Coronary artery (tissue), 2 donors: ENCODE data around the gene OXSR1.
"Not testable (repeated sequence)": the region's sequence is repeated elsewhere in the genome, so short reads cannot be mapped to it uniquely, and the experiment has no call there.

Source experiments
- DNase-seq: peaks from one replicate; pipeline ENCODE4 v3.0.0-alpha.2; 2017; ENCODE audit warnings: low spot score
- H3K27ac ChIP-seq, 2 donors: fragments of 200-600 bp; sonication (generic); one replicate each; pipeline ENCODE4 v1.5.1; 2016 to 2019
- H3K4me3 ChIP-seq: fragments of 200-600 bp; sonication (generic); 2 replicates; pipeline ENCODE4 v1.5.1; 2016; ENCODE audit warnings: mild to moderate bottlenecking, moderate library complexity
- TF ChIP-seq, protein P1 (sequence below): fragments of 200-600 bp; sonication (generic); IDR thresholded peaks from one replicate; pipeline ENCODE4 v1.5.1; 2019; ENCODE audit warnings: antibody characterized with exemption

Gene OXSR1

DNA sequence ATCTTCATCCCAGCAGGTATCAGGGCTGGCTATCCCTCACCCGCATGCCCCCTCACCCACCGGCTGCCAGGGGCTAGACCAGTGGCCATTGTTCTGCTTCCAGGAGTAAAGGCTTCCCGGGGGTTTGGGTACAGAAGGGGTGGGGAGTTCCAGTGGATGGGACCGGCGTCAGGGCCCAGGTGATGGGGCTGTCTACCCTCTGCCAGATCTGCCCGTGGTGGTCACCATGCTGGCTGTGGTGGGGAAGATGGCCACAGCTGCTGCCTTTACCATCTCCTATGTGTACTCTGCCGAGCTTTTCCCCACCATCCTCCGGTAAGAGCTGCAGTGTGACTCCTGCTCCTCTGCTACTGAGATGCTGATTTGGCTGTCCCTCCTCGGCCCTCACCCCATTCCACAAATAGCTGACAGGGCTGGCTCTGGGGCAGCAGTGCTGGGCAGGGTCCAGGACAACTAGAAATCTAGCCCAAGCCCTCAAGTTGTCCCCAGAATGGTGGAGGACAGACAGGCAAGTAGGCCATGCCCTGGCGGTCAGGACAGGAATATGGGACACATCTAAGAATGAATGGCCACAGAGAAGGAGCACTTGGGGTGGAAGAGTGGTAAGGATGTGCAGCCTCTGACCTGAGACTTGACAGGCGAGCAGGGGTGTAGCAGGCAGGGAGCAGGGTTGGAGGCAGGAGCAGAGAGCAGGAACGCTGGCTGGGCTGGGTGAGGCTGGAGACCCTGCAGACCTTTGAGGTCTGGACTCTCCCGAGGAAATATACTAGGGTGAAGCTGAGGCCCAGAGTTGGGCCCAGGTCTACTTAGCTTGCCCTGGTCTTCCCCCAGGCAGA is 111.0 kb downstream of the OXSR1 start:
- DNase-seq = no peak
- TF ChIP-seq, protein P1, sequence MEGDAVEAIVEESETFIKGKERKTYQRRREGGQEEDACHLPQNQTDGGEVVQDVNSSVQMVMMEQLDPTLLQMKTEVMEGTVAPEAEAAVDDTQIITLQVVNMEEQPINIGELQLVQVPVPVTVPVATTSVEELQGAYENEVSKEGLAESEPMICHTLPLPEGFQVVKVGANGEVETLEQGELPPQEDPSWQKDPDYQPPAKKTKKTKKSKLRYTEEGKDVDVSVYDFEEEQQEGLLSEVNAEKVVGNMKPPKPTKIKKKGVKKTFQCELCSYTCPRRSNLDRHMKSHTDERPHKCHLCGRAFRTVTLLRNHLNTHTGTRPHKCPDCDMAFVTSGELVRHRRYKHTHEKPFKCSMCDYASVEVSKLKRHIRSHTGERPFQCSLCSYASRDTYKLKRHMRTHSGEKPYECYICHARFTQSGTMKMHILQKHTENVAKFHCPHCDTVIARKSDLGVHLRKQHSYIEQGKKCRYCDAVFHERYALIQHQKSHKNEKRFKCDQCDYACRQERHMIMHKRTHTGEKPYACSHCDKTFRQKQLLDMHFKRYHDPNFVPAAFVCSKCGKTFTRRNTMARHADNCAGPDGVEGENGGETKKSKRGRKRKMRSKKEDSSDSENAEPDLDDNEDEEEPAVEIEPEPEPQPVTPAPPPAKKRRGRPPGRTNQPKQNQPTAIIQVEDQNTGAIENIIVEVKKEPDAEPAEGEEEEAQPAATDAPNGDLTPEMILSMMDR = no peak
- Histone ChIP-seq H3K4me3 (no peak overlapping the region), H3K27ac (no peak overlapping the region)

DNA sequence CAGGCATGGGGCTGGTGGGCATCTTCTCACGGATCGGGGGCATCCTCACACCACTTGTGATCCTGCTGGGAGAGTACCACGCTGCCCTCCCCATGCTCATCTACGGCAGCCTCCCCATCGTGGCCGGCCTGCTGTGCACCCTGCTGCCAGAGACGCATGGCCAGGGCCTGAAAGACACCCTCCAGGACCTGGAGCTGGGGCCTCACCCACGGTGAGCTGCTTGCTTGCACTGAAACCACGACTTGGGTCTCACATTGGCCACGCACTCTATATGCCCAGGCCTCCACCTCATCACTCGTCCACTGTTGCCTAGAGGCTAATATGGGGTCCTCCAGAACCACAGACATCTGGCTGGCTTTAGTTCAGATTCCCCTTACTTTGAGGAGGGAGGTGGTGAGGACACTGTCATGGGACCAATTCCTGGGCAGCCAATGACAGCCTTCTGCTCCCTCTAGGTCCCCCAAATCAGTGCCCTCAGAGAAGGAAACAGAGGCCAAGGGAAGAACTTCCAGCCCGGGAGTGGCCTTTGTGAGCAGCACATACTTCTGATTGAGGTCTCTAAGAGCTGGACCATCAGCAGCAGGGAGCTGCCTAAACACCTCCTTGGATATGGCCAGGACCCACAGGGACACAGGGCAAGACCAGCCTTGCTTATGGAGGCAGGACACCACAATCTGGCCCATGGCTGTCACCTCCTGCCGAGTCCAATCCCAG is 111.7 kb downstream of the OXSR1 start:
- Histone ChIP-seq H3K4me3 (no peak overlapping the region), H3K27ac (no peak overlapping the region)
- DNase-seq = no peak
- TF ChIP-seq, protein P1 = no peak

DNA sequence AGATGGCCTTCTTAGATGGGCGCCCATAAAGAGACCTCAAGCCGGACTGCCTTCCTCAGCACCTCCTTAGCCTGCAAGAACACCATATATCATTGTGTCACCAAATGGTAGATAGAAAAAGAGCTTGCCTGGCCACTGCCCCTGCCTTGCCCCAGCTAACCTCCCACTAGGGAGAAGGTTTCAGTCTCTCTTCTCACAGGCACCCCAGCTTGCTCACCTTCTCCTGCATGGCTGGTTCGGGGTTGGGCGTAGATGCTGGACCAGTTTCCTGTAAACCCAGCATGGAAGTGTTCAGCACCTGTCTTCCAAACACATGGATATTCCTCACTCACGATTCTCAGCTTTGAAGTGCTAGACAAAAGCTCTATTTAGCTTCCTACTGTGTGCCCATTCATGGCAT is 113.5 kb downstream of the OXSR1 start:
- no peak overlapping the region for H3K4me3 ChIP-seq
- DNase-seq = no peak
- no peak overlapping the region for H3K27ac ChIP-seq
- TF ChIP-seq, protein P1 = no peak

DNA sequence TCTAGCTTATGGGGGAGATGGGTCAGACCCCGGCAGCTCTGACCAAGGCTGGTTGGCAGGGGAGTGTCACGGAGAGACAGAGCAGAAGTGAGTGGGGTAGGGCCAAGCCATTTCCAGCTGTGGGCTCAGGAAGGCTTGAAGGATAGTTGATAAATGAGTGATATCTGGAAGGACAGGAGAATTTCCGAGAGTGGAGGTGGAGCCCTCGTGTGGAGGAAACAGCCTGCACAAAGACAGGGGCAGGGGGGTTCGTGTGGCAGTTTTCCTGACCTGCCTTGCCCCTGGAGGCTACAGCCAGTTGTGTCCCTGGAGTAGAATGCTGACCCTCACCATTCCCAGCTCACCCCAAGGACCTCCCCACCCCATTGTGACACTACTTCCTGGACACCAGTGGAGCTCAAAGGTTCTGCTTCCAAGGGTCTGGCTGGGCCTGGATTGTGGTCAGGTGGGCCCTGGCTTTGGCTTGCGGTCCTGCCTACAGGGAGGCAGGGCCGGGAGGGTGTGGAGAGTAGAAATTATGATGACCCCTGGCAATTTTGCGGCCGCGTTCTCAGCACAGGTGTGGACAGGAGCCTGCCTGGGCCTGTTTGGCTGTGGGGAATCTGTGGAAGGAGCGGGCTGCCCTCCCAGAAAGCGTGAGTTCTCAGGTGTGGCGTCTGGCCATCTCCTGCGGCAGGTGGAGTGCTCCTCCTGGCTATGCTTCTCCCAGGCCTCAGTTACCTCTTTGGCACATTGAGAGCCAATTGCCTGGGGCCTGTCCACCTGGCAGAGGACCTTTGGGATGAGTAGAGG is 116.8 kb downstream of the OXSR1 start, which contains the start of gene SLC22A14:
Gene SLC22A14 (plus strand): TSS at position 400 of the 792 bp plus-strand sequence. CDS start 23,733 bp downstream, outside the sequence.
- no peak within 1 kb of the TSS for H3K27ac ChIP-seq
- TF ChIP-seq, protein P1 = no peak
- DNase-seq = no peak
- no peak within 1 kb of the TSS for H3K4me3 ChIP-seq

DNA sequence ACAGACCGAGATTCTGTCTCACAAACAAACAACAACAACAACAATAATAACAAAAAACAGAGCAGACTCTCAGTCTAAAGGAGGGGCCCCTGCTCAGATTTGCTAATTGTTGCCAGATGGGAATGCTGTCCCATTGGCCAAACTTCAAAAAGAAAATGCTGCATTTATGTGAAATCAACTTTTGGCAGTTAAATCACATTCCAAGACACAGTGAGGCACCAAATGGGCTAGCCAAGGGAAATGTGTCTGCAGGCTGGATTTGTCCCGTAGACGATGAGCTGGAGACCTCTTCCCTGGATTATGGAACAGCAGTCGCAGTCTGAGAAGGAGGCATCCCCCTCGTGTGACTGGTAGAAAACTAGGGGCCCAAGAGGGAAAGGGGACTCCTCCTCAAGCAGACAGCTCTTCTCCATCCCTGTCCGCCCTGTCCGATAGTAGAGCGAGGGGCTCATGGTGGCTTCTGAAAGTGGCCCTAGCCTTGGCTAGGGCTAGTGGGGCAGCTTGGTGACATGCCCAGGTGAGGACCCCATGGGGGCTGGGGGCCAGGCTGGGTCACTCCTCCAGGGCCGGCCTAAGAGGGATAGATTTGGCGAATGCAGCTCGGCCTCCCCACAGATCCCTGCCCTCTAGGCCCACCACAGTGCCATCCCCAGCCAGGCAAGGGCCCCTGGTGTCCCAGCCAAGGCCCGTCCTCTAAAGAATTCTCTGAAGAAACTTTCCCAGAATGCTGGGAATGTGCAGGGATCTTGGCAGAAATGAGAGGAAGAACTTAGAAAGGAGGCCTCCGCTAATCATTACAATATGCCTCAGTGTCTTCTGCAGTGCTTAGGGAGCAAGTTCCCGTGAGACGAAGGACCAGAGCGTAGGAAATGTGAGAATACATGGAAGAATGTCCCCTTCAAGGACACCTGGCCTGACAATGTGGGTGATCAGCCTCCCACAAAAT is 118.7 kb downstream of the OXSR1 start:
- H3K27ac ChIP-seq = no peak overlapping the region
- TF ChIP-seq, protein P1 = no peak

DNA sequence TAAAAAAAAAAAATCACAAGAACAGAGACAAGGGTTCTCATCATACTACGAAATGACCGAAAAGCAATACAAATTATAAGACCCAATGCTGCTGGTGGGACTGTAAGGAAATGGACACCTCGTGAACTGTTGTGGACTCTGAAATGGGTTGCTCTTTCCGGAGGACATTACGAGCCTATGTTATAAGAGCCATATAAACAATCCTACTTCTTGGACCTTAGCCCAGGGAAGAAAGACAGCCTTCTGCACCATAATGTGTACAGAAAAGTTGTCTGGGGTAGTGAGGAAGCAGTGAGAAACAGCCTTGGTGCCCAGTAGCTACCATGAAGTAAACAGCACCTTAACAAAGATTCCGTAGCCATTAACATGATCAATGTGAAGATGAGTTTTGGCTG is 119.4 kb downstream of the OXSR1 start:
- H3K4me3 ChIP-seq = no peak overlapping the region
- H3K27ac ChIP-seq = no peak overlapping the region
- TF ChIP-seq, protein P1 = no peak
- no peak for DNase-seq

More for the DNA sequence above, 118.7 kb downstream of the OXSR1 start:
- no peak for DNase-seq
- H3K4me3 ChIP-seq = no peak overlapping the region

DNA sequence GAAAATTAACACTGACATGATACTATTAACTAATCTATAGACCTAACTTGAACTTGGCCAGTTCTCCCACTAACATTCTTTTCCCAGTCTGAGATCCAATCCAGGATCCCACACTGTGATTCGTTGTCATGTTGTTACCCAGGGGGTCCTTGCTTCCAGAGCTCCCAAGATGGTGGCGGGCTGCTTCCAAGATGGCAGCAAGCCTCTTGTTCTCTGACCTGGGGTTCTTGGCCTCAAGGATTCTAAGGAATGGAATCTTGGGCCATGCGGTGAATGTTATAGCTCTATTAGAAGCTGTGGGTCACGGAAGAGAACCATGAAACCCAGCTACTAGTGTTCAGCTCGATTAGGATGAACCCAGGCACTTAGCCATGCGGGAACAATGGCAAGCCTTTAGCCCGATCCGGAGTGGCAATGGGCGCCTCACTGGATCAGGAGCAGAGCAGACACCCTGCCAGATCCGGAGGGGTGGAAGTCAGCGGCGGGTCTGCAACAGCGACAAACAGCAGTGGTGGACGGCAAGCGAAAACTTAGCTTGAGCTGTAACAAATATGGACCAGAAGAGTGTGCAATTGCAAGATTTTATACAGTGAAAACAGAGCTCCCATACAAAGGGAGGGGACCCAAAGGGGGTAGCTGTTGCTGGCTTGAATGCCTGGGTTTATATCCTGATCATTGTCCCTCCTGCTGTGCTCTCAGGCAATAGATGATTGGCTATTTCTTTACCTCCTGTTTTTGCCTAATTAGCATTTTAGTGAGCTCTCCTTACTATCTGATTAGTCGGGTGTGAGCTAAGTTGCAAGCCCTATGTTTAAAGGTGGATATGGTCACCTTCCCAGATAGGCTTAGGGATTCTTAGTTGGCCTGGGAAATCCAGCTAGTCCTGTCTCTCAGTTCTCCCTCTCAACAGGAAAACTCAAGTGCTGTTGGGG is 124.2 kb downstream of the OXSR1 start:
- DNase-seq, H3K27ac ChIP-seq, H3K4me3 ChIP-seq: not testable (repeated sequence)

DNA sequence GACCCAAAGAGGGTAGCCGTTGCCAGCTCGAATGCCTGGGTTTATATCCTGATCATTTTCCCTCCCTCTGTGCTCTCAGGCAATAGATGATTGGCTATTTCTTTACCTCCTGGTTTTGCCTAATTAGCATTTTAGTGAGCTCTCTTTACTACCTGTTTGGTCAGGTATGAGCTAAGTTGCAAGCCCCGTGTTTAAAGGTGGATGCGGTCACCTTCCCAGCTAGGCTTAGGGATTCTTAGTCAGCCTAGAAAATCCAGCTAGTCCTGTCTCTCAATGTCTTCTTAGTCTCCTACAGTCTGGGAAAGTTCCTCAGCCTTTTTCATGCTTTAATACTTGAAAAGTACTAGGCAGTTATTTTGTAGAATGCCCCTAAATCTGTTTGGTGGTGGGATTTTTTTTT is 131.7 kb downstream of the OXSR1 start:
- H3K4me3 ChIP-seq, DNase-seq, H3K27ac ChIP-seq: not testable (repeated sequence)
